ENCODE results near the gene CENPVL2. TPM values are rescaled to one million over a fixed set of nuclear protein-coding genes. Genes with fewer than 3 reads are reported as not detected.
"Not testable (repeated sequence)": the region's sequence is repeated elsewhere in the genome, so short reads cannot be mapped to it uniquely, and the experiment has no call there.

The CENPVL2 gene
- total RNA-seq, 2 experiments from 2014 or later = not detected

DNA sequence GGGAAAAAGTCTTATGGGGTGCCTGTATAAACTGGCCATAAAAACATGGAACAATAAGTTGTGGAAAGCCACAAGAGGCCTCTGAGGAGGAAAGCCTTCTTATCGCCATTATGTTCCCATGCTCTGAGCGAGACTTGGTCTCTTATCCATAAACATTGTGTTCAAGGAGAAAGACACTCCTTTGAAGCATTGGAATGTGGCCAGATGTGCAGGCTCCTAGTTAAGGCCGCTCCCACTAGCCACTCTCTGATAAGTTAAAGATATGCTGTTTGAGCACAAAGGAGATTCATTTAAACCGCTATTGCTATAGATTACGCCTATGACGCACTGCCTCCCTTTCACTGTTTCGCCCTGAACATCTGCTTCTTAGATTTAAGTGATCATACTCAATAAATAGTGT lies 46.1 kb downstream of the CENPVL2 start:
- CTCF ChIA-PET; H3K4me1 Mint-ChIP-seq (ENCODE audit: low read depth); POLR2A ChIA-PET; H3K27me3 Mint-ChIP-seq (ENCODE audit: low read depth); H3K36me3 Mint-ChIP-seq (ENCODE audit: low read depth); DNase-seq; ATAC-seq; H3K4me3 Mint-ChIP-seq; H3K27ac Mint-ChIP-seq; H3K9me3 Mint-ChIP-seq (ENCODE audit: insufficient read depth): not testable (repeated sequence)

Other genes with a start within 250 kb of the CENPVL2 start
- under 1 TPM; 0.29 to 0.47 TPM for gene NUDT11, start 186.2 kb downstream of the CENPVL2 start, total RNA-seq
- not detected for gene CENPVL3, start 63.9 kb downstream of the CENPVL2 start, total RNA-seq
- gene CENPVL1, start 27.7 kb upstream of the CENPVL2 start, total RNA-seq = not detected
- 10 to 100 TPM; 11.9 to 13.3 TPM for gene GSPT2, start 60.6 kb upstream of the CENPVL2 start, total RNA-seq
- gene MAGED1, start 210.8 kb upstream of the CENPVL2 start, total RNA-seq = 10 to 100 TPM; 42.6 to 45.0 TPM